NCI-H2107 treated with DMSO at 0.1 percent for 48 hours (cell line): ENCODE data around the gene NBPF4.
"Not testable (repeated sequence)": the region's sequence is repeated elsewhere in the genome, so short reads cannot be mapped to it uniquely, and the experiment has no call there.

Source experiments
- DNase-seq: peaks from one replicate; lab custom pipeline; 2025; ENCODE audit not compliant: unreplicated experiment; lab: John Stamatoyannopoulos, UW

The NBPF4 gene, protein sequence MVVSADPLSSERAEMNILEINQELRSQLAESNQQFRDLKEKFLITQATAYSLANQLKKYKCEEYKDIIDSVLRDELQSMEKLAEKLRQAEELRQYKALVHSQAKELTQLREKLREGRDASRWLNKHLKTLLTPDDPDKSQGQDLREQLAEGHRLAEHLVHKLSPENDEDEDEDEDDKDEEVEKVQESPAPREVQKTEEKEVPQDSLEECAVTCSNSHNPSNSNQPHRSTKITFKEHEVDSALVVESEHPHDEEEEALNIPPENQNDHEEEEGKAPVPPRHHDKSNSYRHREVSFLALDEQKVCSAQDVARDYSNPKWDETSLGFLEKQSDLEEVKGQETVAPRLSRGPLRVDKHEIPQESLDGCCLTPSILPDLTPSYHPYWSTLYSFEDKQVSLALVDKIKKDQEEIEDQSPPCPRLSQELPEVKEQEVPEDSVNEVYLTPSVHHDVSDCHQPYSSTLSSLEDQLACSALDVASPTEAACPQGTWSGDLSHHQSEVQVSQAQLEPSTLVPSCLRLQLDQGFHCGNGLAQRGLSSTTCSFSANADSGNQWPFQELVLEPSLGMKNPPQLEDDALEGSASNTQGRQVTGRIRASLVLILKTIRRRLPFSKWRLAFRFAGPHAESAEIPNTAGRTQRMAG

DNA sequence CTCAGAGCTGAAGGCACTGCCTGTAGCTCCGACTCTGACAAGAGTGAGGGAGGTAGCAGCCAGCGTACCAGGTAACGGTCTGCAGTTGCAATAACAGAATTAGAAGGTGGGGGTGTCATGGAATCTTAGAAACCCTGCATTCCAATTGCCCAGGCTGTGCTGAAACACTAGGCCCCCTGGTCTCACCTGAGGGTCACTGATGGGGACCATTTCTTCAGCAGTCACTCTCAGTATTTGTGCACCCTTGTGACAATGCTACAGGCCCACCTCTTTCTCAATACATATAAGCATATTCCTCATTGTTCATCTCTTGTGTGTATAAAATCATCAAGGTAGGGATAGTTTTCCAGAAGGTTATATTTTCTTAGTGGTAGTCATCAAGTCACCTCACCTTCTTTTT lies at the start of gene NBPF4:
TSS of gene NBPF4 (minus strand) at position 101 of the 400 bp plus-strand sequence. CDS start 315 bp downstream, outside the sequence.
- not testable (repeated sequence) for DNase-seq

DNA sequence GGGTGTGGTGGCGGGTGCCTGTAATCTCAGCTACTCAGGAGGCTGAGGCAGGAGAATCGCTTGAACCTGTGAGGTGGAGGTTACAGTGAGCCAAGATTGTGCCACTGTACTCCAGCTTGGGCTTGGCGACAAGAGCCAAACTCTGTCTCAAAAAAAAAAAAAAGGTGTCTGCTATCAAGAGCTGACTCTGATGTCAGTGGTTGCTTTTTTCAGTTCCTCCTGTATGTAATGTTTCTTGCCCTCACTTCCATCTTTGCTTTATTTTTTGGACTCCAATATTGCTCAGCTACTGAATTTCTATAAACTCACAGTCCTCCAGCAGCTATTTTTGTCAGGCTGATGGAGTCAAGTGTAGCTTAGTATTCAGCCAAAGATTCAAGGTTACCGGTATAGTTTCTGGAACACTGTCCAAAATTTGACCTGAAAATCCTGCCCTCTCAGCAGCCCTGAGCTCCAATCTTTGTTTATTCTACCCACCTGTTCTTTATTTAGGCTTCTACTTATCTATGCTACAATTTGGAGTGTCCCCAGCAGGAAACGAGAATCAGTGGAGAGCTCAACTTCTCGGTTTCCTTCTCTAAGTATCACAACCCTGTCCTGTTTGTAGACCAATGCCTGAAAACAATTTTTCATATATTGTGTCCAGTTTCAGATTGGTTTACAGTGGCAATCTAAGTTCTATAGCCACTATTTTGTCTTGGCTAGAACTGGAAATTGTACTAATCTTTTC lies 38.8 kb upstream of the NBPF4 start:
- not testable (repeated sequence) for DNase-seq

DNA sequence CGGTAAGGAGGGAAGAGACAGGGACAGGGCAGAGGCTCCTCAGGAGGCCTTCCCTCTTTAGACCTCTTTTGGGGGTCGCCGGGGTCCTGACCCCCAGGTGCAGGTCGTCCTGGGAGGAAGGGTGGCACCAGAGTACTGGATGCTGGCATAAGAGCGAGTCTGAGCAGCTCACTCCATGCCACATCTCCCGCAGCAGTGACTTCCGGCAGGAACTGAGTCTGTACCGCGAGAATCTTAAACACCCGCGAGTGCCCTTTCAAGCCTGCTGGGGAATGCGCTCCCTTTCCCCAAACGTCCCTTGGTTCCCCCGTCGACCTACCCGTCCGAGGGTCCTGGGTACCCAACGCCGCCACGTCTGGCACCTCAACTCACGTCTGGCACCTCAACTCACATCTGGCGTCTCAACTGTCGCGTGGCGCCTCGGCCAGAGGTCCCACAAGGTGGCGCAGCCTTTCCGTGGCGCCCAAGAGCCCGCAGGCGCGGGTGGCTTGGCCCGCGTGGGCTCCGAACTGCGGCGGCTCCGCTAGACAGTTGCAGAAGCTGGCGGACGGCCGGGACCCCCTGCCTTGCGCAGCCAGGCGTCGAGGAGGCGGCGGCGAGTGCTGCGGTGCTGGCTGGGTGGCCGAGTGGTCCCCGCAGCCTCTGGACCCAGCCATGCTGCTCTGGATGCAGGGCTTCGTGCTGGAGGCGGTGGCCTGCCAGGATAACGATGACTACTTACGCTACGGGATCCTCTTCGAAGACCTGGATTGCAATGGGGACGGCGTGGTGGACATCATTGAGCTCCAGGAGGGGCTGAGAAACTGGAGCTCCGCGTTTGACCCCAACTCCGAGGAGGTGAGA lies 28.8 kb upstream of the NBPF4 start:
- not testable (repeated sequence) for DNase-seq

DNA sequence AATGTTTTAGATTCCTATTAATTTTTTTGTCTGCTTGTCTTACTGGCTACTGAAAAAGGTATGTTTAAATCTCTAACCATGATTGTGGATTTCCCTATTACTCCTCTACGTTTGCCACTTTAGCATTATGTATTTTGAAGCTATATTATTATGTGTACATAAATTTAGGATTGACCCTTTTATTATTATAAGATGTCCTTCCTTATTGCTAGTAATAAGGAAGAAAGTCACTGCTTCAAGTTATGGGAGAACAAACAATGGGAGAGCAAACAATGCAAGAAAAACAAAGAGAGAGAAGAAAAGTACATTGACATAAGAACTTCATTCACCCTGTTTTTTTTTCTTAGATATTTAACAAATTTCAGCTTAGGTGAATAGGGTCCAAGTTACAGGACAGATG lies 23.2 kb upstream of the NBPF4 start:
- DNase-seq: not testable (repeated sequence)

DNA sequence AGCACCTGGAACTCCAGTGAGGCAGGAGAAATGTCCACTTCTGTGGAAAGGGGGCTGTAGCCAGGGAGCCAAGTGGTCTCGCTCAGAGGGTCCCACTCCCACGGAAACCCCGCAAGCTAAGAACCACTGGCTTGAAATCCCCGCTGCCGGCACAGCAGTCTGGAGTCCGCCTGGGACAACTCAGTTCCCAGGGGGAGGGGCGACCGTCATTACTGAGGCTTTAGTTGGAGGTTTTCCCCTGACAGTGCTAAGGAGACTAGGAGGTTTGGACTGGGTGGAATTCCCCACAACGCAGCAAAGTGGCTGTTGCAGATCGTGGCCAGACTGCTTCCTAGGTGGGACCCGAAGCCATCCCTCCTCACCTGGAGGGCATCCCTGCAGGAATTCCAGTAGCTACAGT lies 18.1 kb upstream of the NBPF4 start:
- DNase-seq: not testable (repeated sequence)

DNA sequence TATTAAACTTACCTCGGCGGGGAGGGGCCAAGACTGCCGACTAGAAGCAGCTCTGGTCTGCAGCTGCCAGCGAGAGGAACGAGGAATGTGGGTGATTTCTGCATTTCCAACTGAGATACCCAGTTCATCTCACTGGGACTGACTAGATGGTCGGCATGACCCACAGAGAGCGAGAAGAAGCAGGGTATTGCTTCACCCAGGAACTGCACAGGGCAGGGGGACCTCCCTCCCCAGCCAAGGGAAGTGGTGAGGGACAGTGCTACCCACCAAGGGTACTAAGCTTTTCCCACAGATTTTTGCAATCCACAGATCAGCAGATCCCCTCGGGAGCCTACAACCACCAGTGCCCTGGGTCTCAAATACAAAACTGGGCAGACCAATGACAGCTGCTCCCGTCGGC lies 17.6 kb upstream of the NBPF4 start:
- DNase-seq: not testable (repeated sequence)

DNA sequence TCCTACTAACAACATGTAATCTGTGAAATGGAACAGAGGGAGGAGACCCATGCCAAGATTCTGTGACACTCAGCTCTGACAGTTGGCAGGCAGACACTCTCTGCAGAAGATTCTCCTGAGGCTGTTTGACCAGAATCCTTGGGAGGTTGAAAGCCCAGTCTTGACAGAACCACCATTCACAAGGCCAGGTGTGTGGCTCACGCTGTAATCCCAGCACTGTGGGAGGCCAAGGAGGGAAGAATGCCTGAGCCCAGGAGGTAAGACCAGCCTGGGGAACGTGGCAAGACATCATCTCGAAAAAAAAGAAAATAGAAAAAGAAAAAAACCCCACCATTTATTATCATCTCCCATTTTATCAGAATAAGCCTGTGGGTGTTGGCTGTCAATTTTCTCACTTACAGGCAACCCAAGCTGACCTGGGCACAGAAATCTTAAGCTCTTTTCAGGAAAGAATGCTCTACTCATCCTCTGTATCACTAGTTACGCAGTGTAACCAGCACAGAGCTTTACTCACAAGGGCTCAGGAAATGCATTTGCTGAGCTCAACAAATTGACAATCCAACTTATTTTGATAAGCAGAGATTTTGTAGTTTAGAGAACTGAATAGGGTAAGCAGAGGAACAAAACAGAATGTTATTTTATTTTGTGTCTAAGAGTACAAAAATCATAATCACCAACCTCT lies 16.8 kb upstream of the NBPF4 start:
- not testable (repeated sequence) for DNase-seq

DNA sequence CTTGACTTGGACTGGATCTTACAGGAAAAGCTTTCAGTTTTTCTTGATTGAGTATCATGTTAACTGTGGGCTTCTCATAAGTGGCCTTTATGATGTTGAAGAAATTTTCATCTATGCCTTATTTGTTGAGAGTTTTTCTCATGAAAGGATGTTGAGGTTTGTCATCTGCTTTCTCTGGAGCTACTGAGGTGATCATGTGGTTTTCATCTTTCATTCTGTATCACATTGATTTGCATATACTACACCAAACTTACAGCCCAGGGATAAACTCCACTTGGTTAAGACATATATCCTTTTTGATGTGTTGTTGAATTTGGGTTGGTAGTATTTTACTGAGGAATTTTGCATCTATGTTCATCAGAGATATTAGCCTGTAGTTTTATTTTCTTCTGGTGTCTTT lies 11.6 kb upstream of the NBPF4 start:
- not testable (repeated sequence) for DNase-seq

DNA sequence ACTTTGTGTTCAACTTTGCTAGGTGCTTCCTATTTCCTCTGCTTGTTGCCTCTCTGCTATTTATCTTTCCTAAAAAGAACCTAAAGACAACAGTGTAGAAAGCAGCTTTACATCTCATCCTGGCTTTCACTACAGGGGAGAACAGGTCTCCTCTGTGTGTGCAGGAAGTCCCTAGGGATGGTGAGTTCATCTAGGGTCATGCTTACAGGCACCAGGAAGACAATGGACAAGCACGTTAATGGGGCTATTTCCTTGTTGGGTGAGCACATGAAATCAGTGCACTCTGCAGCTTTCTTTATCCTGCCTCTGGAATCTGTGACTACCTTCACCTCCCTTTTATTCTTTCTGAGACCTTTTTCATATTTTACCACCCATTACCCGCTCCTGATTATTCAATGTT lies 4.5 kb downstream of the NBPF4 start:
- DNase-seq: not testable (repeated sequence)

DNA sequence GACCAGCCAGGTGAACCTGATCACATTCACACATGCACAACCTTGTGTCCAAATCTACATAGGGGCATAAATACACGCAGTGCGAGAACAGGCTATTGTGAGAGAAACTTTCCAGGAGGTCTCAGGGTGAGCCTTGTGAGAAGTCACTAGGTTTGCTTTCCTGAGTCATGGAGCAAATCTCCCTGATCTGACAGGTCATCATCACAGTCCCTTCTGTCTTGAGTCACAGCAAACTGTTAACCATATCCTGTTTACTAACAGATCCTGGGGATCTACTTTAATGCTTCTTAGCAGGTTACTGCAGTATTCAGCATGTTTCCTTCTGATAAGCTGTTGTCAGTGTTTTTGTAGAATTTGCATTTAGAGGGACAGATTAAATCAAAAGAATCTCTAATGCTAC lies 8.6 kb downstream of the NBPF4 start:
- DNase-seq: not testable (repeated sequence)

DNA sequence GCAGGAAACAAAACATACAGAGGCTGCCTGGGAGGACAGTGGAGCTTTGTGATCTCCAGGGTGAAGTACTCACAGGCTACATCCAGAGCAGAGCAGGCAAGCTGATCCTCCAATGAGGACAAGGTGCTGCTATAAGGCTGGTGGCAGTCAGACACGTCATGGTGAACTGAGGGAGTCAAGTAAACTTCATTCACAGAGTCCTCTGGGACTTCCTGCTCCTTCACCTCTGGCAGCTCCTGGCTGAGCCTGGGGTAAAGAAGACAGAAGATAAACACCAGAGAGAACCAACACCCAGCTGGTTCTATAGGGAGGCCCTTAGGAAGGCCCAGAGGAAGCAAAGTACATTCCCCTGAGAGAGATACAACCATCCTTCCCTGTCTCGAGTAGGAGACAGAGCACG lies 11.7 kb downstream of the NBPF4 start:
- not testable (repeated sequence) for DNase-seq

DNA sequence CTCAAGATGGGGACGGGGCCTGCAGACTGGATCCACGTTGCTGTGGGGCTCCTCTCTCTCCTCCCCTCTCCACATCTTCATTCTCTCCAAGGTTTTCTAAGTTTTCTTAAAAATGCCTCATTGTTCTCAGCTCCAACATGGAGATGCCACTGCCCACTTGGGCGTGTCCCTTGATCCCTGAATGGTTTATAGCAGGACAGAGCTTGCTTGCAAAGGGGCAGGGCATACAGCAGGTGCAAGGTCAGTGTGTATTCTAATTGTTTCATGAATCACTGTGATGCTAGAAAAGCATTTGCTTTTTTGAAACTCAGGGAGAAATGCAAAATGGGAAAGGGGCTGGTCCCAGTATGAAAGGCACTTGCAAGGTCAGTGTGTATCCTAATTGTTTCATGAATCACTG lies 13.9 kb downstream of the NBPF4 start:
- DNase-seq: not testable (repeated sequence)

DNA sequence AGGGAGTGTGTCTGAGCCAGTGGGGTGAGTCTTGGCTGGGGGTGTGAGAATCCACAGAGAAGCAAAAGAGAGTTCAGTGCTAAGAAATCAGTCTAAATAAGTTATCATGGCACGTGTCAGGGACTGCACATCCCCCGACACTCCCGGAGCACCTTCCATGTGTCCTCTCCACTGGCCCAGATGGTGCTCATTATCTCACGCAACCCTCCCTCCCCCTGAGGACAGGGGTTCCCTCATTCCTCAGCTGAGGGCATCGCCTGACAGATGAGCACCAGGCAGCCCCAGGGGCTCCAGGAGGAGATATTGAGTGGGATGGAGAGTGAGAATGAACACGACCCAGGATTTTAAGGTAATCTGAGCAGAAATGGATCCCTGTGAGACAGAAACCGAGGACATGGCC lies 16.1 kb downstream of the NBPF4 start:
- DNase-seq: not testable (repeated sequence)

DNA sequence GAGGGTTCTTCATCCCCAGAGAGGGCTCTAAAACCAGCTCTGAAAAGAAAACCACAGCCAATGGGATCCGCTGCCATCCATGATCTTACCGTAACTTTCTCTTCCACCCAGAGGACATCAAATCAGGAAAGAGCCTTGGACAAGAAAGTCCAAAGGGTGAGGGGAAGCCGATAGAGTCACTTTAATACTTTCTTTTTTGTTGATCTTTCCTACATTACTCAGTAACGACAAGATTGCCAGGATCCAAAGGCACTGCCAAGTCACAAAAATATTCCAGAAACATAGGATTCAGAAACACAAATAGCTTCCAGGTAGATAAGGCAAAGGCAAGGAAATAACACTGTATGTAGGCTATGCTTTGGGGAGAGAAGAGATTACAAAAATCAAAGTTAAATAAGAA lies 17.0 kb downstream of the NBPF4 start:
- not testable (repeated sequence) for DNase-seq

DNA sequence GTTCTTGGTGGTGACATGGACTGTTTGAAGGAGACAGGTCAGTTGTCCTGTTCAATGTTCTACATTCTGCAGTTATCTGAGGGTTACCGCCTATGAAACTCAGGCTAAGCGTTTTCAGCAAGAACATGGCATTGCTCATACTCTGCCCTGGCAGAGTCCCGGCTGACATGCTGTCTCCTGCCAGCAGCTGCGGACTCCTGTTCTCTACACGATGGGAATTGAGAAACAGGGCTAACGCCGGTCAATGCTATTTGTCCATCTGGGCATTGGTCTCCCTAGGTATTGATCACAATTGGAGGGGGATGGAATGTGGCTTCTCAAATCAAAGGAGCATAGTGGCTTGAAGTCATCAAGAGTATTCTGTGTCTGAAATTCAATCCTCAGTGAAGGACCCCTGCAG lies 20.6 kb downstream of the NBPF4 start:
- not testable (repeated sequence) for DNase-seq

DNA sequence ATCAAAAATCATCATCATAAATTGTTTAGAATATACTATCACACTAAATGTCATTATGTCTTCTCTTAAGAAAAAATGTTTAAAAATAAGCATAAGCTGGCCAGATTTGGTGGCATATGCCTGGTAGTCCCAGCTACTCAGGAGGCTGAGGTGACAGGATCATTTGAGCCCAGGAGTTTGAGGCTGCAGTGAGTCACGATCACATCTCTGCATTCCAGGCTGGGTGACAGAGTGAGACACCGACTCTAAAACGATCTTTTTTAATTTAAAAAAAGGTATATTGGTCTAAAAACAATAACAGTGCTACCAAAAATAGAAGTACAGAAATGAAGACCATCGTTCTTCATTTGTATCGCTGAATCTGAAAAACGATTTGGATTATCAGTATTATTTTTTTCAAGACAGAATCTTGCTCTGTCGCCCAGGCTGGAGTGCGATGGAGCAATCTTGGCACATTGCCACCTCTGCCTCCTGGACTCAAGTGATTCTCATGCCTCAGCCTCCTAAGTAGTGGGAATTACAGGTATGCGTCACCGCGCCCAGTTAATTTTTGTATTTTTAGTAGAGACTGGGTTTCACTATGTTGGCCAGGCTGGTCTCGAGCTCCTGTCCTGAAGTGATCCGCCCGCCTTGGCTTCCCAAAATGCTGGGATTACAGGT lies 26.2 kb downstream of the NBPF4 start:
- DNase-seq: not testable (repeated sequence)

DNA sequence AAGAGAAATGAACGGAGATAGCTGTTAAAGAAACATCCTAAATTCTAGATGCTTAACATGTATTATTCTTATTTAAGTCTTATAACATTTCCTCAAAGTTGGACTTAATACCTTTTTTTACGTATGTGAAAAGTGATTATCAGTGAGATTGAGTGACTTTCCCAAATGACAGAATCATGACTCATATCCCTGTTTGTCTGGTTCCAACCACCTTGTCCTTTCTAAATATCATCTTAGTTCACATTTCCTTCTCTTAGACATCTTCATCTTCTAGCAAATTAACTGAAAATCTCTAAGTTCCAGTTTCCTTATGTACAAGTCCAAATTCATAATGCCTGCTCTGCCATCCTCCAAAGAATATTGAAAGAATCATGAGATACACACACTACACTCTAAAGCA lies 26.9 kb downstream of the NBPF4 start:
- not testable (repeated sequence) for DNase-seq

DNA sequence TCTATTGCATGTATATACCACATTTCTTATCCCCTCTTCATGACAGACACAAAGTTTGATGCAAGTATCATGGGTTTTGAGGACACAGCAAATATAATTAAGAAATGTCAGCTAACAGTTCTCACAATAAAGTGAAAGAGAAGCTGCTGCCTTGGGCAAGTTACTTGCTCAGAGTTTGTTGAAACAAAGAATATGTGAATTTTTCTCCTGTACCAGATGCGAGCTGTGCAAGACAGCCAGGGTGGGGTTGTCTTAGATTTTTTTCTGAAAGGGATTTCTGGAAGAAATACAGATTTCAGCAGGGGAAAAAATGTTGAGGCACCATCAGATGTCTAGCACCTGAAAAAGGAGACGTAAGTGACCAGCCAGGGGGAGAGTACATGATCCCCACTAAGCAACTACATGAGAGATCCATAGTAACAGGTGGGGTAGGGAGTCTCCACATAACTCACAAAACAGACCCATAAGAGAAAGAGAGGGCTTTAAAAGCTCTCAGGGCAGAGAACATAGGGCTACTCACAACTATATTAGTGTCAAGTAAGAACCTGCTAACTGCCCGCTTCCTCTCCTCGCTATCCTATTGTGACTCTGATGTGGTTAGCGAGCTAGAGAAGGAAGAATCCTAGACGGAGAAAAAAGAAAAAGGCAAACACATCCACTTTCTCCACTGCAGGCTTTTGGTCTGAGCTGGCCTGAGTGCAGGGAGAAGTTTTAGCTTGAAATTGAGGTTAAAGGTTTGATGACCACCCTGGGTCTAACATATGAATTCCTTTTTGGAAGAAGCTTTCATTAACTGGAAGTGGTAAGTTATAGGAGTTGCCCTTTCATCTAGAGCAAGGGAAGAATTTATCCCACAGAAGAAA lies 27.6 kb downstream of the NBPF4 start:
- DNase-seq: not testable (repeated sequence)
